22Rv1 (cell line): ENCODE measurements around the gene ABL1.

Source experiments
- ZFX ChIP-seq: fragments of 450-650 bp; IDR thresholded peaks from 2 replicates; pipeline ENCODE4 v1.6.1; 2017; ENCODE audit warnings: antibody characterized with exemption, borderline replicate concordance
- TF ChIP-seq, protein P1 (sequence below): fragments of 450-650 bp; IDR thresholded peaks from 2 replicates; pipeline ENCODE4 v1.5.1; 2017; ENCODE audit warnings: mild to moderate bottlenecking

DNA sequence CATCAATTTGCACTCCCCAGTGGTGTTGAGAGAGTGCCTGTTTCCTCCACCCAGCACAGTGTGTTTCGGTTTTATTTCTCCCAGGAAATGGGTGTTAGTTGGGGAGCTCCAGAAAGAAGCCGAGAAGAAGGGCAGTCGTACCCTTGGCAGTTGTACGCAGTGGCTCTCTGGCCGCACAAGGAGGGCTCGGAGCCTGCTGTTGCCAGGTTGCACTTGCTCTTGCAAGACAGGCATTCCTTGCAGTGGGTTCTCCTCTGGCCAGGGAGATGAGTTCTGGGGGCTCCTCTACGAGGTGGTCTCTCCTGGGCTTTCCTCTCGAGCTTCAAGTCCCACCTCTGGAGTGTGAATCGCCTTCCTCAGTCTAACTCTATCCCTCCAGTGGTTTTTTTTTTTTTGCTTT, 32.5 kb downstream of the ABL1 start:
- TF ChIP-seq, protein P1, sequence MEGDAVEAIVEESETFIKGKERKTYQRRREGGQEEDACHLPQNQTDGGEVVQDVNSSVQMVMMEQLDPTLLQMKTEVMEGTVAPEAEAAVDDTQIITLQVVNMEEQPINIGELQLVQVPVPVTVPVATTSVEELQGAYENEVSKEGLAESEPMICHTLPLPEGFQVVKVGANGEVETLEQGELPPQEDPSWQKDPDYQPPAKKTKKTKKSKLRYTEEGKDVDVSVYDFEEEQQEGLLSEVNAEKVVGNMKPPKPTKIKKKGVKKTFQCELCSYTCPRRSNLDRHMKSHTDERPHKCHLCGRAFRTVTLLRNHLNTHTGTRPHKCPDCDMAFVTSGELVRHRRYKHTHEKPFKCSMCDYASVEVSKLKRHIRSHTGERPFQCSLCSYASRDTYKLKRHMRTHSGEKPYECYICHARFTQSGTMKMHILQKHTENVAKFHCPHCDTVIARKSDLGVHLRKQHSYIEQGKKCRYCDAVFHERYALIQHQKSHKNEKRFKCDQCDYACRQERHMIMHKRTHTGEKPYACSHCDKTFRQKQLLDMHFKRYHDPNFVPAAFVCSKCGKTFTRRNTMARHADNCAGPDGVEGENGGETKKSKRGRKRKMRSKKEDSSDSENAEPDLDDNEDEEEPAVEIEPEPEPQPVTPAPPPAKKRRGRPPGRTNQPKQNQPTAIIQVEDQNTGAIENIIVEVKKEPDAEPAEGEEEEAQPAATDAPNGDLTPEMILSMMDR = no peak
- TF ChIP-seq ZFX = no peak
